ENCODE data around the gene DGKB. TPM values are rescaled to one million over a fixed set of nuclear protein-coding genes. Genes with fewer than 3 reads are reported as not detected.

Gene DGKB
- polyA plus RNA-seq, 2 of the 4 experiments (the other 2 are of a cell fraction), result 0.01 TPM; not detected in 1

DNA sequence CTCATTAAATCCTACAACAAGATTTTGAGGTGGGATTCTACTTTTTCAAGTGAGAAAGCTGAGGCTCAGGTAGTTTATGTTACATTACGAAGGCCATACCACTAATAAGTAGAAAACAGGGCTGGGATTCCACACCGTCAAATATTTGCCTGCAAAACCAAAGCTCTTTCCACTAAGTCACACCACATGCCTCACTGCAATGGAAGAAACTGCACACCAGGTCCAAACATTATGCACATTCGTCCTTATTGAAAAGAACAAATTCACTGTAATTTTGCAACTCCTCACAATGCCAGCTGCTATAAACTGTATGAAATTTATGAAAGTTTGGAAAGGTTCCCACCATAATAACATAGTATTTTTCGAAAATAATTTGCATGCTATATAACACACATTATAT, 66.5 kb downstream of the DGKB start (continued):
- TF ChIP-seq GATA3 (IDR thresholded peaks at IDR 0.05; ENCODE audit: borderline replicate concordance) (no peak), RNF2 (IDR thresholded peaks at IDR 0.05; ENCODE audit: borderline replicate concordance, low read depth) (no peak), FOXS1 (CRISPR knock-in tag; IDR thresholded peaks at IDR 0.05) (no peak)
- TF ChIP-seq, protein P1, sequence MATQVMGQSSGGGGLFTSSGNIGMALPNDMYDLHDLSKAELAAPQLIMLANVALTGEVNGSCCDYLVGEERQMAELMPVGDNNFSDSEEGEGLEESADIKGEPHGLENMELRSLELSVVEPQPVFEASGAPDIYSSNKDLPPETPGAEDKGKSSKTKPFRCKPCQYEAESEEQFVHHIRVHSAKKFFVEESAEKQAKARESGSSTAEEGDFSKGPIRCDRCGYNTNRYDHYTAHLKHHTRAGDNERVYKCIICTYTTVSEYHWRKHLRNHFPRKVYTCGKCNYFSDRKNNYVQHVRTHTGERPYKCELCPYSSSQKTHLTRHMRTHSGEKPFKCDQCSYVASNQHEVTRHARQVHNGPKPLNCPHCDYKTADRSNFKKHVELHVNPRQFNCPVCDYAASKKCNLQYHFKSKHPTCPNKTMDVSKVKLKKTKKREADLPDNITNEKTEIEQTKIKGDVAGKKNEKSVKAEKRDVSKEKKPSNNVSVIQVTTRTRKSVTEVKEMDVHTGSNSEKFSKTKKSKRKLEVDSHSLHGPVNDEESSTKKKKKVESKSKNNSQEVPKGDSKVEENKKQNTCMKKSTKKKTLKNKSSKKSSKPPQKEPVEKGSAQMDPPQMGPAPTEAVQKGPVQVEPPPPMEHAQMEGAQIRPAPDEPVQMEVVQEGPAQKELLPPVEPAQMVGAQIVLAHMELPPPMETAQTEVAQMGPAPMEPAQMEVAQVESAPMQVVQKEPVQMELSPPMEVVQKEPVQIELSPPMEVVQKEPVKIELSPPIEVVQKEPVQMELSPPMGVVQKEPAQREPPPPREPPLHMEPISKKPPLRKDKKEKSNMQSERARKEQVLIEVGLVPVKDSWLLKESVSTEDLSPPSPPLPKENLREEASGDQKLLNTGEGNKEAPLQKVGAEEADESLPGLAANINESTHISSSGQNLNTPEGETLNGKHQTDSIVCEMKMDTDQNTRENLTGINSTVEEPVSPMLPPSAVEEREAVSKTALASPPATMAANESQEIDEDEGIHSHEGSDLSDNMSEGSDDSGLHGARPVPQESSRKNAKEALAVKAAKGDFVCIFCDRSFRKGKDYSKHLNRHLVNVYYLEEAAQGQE (IDR thresholded peaks at IDR 0.05), result no peak

DNA sequence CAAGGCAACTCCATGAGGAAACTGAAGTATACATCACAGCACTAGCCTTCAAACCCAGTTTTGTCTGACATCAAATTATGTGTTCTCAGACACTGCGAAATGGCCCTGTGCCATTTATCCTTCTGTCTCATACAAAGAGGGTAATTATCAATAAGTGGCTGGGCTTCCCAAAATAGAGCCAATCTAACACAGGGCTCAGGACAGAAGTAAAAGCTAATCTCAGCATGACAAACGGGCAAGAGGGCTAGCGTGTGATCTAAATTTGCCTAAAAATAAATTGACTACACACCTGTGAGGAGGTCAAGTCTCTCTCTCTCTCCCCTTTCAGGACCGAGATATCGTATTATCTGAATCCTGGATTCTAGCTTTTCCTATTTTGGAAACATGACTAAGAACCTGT, 67.2 kb downstream of the DGKB start:
- Histone ChIP-seq H3K27ac (peak overlapping the region in 1 of 2 experiments; percentile 2; a peak in 1 of 6 replicates), H3K4me1 (no peaks in the 10 kb centered on the region), H3K9me3 (no peaks in the 10 kb centered on the region), H3K4me3 (no peak overlapping the region), H3K4me2 (no peak overlapping the region)
- FAIRE-seq (no peak), ATAC-seq (no peak), DNase-seq (ENCODE audit: low read depth in 1 of 2, low spot score in 1 of 2) (no peak)
- ChIA-PET CTCF (no interaction called here), POLR2A (no interaction called here)
- 42% methylated on average over 5 of the region's 5 CpGs for WGBS (ENCODE audit: missing lambda C conversion rate)
- TF ChIP-seq, protein P2, sequence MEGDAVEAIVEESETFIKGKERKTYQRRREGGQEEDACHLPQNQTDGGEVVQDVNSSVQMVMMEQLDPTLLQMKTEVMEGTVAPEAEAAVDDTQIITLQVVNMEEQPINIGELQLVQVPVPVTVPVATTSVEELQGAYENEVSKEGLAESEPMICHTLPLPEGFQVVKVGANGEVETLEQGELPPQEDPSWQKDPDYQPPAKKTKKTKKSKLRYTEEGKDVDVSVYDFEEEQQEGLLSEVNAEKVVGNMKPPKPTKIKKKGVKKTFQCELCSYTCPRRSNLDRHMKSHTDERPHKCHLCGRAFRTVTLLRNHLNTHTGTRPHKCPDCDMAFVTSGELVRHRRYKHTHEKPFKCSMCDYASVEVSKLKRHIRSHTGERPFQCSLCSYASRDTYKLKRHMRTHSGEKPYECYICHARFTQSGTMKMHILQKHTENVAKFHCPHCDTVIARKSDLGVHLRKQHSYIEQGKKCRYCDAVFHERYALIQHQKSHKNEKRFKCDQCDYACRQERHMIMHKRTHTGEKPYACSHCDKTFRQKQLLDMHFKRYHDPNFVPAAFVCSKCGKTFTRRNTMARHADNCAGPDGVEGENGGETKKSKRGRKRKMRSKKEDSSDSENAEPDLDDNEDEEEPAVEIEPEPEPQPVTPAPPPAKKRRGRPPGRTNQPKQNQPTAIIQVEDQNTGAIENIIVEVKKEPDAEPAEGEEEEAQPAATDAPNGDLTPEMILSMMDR (IDR thresholded peaks at IDR 0.05), result no peak
- TF ChIP-seq FOXS1 (CRISPR knock-in tag; IDR thresholded peaks at IDR 0.05), result no peak
- no peak for TF ChIP-seq POLR2AphosphoS2 (conservative IDR thresholded peaks at IDR 0.05; ENCODE audit: low read length)
- no peak for TF ChIP-seq ZFP36 (IDR thresholded peaks at IDR 0.05; ENCODE audit: borderline replicate concordance, partially characterized antibody)
- TF ChIP-seq MAFK (IDR thresholded peaks at IDR 0.05; ENCODE audit: partially characterized antibody), result no peak
- TF ChIP-seq EHF (CRISPR knock-in tag; IDR thresholded peaks at IDR 0.05), result no peak
- no peak for TF ChIP-seq RNF2 (IDR thresholded peaks at IDR 0.05; ENCODE audit: borderline replicate concordance, low read depth)
- TF ChIP-seq, protein P3, sequence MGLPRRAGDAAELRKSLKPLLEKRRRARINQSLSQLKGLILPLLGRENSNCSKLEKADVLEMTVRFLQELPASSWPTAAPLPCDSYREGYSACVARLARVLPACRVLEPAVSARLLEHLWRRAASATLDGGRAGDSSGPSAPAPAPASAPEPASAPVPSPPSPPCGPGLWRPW (IDR thresholded peaks at IDR 0.05), result no peak
- TF ChIP-seq, protein P4, sequence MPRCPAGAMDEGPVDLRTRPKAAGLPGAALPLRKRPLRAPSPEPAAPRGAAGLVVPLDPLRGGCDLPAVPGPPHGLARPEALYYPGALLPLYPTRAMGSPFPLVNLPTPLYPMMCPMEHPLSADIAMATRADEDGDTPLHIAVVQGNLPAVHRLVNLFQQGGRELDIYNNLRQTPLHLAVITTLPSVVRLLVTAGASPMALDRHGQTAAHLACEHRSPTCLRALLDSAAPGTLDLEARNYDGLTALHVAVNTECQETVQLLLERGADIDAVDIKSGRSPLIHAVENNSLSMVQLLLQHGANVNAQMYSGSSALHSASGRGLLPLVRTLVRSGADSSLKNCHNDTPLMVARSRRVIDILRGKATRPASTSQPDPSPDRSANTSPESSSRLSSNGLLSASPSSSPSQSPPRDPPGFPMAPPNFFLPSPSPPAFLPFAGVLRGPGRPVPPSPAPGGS (IDR thresholded peaks at IDR 0.05), result no peak
- TF ChIP-seq PHF8 (IDR thresholded peaks at IDR 0.05; ENCODE audit: borderline replicate concordance, low read depth), result no peak
- TF ChIP-seq CEBPB (IDR thresholded peaks at IDR 0.05), result no peak
- no peak for TF ChIP-seq KDM5A (IDR thresholded peaks at IDR 0.05)
- no peak for TF ChIP-seq NFE2L2 (conservative IDR thresholded peaks at IDR 0.05; ENCODE audit: low read length)
- TF ChIP-seq, protein P5, sequence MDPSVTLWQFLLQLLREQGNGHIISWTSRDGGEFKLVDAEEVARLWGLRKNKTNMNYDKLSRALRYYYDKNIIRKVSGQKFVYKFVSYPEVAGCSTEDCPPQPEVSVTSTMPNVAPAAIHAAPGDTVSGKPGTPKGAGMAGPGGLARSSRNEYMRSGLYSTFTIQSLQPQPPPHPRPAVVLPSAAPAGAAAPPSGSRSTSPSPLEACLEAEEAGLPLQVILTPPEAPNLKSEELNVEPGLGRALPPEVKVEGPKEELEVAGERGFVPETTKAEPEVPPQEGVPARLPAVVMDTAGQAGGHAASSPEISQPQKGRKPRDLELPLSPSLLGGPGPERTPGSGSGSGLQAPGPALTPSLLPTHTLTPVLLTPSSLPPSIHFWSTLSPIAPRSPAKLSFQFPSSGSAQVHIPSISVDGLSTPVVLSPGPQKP (IDR thresholded peaks at IDR 0.05; ENCODE audit: low read depth, low read length), result no peak
- TF ChIP-seq, protein P1 (IDR thresholded peaks at IDR 0.05), result no peak
- TF ChIP-seq BHLHE40 (IDR thresholded peaks at IDR 0.05; ENCODE audit: low read depth, low read length), result no peak
- TF ChIP-seq ZNF302 (CRISPR knock-in tag; IDR thresholded peaks at IDR 0.05), result no peak
- TF ChIP-seq, protein P6, sequence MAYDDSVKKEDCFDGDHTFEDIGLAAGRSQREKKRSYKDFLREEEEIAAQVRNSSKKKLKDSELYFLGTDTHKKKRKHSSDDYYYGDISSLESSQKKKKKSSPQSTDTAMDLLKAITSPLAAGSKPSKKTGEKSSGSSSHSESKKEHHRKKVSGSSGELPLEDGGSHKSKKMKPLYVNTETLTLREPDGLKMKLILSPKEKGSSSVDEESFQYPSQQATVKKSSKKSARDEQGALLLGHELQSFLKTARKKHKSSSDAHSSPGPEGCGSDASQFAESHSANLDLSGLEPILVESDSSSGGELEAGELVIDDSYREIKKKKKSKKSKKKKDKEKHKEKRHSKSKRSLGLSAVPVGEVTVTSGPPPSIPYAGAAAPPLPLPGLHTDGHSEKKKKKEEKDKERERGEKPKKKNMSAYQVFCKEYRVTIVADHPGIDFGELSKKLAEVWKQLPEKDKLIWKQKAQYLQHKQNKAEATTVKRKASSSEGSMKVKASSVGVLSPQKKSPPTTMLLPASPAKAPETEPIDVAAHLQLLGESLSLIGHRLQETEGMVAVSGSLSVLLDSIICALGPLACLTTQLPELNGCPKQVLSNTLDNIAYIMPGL (CRISPR knock-in tag; IDR thresholded peaks at IDR 0.05; ENCODE audit: borderline replicate concordance), result no peak

Data from A549 (cell line).